Measurements from ENCODE around the gene PCCB.
"Not testable (repeated sequence)": the region's sequence is repeated elsewhere in the genome, so short reads cannot be mapped to it uniquely, and the experiment has no call there.

Gene PCCB

DNA sequence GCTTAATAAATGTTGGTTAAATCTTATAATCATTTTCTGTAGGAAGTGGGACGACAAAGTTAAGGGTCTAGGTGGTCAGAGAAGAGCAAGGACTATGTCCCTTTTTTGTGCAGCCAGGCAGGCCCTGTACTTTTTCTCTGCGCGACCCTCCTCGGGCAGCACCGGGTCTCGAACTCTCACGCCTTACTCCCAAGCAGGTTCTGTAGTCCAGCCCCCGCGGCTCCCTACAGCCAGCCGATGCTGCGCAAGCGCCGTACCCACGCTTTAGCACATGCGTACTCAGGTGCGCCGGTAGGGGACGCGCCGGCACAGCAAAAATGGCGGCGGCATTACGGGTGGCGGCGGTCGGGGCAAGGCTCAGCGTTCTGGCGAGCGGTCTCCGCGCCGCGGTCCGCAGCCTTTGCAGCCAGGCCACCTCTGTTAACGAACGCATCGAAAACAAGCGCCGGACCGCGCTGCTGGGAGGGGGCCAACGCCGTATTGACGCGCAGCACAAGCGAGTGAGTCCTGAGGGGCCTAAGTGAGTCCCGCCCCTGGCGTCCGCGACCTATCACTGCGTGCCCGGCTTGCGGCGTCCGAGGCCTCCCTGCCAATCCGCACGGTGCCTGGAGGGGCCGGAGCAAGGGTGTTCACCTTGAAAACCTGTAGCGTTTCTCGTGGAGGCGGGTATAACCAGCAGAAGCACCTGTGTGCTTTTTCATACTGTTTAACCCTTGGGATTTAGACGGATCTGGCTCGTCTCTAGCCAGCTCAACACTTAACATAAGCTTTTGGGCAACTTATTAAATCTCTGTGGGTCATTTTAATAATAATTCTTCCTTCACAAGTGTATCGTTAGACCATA is at the start of gene PCCB:
Gene PCCB (plus strand): TSS at position 282 of the 844 bp plus-strand sequence. CDS start 36 bp downstream, at position 318.
- DNase-seq: peak; percentile 94

DNA sequence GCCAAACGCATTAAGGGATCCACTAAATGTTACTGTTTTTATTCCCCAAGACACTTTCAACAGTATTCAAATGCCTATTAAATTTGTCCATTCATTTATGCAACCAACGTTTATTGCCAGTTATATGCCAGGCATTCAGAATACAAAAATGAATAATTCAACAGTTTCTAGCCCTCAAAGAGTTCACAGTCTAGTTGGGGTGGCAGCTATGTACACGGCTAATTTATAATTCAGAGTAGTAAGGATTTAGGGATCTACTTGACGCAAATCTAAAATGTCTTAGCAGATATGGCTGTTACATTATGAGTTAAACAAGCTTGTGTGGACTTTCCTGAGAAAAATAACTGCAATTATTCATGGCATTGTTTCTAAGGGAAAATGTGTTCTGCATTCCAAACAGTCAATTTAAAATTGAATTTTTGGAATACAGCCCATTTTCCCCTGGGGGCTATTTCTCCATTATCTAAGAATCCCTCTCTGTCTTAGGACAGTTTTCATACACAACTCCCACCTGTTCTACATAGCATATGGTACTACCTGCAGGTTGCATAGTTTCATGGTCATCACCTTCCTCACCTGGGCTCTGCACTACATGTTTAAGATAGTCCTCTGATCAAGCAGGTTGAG is 42.5 kb upstream of the PCCB start:
- DNase-seq: no peak

DNA sequence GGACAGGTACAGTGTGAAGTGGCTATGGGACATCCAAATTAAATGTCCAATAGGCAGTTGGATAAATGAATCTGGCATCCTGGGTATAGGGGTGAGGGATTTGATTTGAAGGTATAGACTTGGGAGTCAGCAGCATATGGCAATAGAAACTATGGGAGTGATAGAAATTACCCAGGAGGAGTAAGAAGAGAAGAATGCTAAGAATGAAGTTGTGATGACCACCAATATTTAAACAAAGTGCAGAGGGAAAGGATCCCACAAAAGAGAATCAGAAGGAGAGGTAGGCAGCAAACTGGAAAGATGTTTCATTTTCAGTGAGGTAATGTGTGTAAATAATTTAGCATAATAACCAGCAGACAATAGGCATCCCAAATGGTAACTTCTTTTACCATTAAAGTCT is 40.2 kb upstream of the PCCB start:
- no peak for DNase-seq

DNA sequence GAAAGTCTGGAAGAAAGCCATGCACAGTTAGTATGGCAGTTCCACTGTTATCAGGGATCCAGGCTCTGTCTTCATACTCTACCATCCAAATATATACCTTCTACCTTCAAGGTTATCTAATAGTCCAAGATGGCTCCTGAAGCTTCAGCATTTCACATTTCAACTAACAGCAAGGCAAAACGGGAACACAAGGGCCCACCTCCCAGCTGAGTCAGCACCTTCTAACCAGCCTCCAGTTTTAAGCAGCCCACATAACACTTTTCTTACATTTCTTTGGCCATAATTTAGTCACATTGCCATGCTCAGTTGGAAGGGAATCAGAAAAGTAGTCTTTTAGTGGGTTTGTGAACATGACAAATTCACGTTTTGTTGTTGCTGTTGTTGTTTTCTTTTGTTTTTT is 38.6 kb upstream of the PCCB start:
- DNase-seq: no peak

DNA sequence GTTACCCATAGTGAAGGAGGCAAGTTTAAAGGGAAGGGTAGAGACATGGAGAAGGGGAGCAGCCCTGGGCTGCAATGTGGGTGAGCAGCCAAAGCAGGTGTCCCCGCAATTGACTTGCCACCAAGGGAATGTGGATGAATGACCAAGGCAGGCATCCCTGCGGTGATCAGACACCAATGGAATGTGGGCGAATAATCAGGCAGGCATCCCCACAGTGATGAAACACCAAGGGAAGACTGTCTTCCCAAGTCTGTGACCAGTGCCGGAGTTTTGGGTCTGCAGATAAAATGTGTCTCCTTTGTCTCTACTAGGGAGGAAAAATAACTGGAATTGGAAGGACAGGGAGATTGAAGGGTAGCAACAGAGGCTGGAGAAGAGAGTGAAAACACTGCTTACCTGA is 27.4 kb upstream of the PCCB start:
- not testable (repeated sequence) for DNase-seq

DNA sequence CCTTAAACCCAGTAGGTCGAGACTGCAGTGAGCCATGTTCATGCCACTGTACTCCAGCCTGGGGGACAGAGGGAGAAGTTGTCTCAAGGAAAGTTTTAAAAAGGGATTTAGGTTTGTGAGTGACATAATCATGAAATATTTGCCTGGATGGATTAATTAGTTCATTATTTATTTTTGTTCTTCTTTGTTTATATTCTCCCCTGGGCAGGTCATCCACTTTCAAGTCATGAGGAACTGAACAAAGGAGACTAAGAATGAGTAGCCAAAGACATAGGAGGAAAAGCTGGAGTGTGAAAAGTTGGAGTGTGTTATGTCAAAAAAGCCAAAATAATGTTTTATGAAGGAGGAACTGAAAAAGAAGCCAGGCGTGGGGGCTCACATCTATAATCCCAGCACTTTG is 17.7 kb upstream of the PCCB start:
- DNase-seq: no peak

DNA sequence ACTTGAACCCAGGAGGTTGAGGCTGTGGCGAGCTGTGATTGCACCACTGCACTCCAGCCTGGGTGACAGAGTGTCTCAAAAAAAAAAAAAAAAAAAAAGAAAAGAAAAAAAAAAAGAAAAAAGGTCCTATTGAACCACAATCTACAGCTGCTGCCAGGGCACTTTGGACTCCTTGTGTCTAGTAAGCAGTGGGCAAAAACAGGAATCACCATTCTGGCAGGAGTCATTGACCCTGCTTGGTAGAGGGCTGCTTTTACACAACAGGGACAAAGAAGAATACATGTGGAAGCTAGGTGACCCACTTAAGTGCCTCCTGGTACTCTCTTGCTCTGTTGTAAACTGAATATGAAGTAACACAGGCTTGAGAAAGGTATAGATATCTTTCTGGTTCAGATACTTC is 14.6 kb upstream of the PCCB start:
- no peak for DNase-seq

DNA sequence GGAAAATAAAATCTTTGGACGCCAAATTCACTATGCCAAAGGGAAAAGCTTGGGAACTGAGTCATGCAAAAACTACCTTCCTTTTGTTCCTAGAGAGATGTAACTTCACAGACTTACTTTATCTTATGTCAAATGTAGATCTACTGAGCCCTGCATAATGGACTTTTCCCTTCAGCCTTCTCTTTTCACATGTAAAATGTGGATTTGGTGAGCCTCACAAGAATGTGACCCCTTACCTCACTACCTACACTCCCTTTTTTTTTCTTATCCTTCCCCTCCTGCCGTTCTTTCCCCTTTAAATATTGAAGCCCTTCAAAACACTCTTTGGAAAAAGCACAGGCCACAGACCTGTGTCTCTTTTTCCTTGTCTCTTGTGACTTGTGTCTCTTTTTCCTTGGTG is 14.0 kb upstream of the PCCB start:
- DNase-seq: no peak

DNA sequence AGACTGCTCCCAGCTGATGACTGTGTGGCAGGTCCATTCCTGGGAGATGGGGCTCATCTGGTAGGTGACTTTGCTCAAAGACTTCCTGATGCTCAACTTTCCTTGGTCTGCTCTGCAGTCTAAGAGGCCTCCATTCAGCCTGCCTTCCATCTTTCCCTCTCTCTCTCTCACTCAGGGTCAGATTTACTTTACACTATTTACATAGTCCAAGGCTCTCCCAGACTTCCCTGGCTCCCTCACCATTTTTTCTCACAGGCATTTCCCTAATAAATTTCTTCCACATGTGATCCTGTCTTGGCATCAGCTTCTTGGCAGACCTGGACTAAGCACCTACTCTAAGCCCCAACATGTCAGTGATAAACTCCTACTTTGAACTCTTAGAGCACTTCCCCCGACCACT is 13.0 kb upstream of the PCCB start:
- no peak for DNase-seq

DNA sequence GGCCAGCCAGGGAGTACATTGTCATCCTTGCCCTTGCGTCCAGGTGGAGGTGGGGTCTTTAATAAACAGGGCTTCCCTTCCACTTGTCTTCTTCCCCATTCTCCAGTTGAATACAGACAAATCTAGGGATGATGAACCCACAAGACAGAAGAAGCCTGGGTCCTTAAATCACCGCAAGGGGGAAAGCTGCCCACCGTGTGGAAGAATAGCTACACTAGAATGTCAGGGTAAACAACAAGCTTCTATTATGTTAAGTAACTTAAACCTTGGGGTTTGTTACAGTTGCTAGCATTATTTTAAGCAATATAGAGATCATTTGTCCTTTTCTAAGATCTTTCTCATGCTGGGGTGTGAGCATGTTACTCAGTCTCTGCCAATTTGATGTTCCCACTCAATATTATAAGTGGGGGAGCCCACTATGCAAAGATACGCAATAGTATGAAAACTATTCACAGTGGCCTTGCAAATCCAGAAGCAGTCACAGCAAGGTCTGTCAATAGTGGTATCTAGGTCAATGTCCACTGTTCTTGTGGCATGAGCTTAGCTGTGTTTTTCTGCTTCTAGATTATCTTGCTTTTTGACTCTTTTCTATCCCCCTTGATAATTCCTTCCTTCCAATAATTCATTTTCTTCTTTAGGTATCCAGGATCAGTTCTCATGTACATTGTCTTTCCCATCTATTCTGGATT is 12.0 kb upstream of the PCCB start:
- no peak for DNase-seq

DNA sequence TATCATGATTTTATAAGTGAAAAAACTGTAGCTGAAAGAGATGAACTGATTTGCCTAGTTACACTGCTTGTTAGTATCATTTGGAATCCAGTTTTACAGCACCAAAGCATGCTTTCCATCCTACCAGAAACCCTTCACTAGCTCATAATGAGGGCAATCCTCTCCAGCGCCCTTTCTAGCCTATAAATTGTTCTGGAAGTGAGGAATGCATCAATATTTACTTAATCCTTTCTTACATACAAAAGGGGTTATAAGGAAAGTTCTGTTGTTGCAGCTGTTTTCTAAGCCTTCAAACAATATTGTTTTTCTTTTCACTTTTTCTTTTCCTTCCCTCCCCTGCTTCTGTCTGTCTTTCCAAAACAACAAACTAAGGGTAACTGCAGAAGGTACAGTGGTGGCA is 11.0 kb upstream of the PCCB start:
- DNase-seq: no peak

DNA sequence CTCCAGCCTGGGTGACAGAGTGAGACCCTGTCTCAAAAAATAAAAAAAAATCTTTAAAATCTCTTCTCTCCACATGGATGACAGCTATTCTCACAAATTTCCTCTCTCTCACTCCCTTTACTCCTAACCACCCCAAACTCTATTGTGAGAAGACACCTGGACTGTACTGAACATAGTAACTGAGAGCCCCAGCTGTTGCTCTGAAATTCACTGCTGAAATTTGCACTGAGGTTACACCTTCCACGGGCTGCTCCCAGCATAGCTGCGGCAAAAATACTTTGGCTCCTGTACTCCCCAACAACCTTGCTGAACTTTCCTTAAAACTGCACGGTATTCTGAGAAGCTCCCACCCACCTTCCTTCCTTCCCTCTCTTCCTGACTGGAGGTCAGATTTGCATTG is 4.4 kb upstream of the PCCB start:
- no peak for DNase-seq

DNA sequence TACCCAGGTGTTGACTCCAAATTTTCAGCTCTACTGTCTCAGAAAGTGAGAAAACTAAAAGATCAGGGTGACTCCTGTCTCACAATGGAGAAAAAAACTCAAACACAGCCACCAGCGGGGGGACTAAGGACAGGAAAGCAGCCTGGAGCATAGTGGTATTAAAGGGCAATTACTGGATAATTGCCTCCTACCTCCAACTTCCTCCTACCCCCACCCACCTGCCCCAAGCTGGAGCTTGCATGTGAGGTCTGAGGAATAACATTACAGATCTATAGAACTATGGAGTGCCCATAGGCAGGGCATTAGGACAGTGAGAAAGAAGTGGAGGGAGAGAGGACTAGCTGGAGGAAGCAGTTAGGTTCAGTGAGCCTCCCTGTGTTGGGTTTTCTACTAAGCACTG is 2.7 kb upstream of the PCCB start:
- DNase-seq: no peak

DNA sequence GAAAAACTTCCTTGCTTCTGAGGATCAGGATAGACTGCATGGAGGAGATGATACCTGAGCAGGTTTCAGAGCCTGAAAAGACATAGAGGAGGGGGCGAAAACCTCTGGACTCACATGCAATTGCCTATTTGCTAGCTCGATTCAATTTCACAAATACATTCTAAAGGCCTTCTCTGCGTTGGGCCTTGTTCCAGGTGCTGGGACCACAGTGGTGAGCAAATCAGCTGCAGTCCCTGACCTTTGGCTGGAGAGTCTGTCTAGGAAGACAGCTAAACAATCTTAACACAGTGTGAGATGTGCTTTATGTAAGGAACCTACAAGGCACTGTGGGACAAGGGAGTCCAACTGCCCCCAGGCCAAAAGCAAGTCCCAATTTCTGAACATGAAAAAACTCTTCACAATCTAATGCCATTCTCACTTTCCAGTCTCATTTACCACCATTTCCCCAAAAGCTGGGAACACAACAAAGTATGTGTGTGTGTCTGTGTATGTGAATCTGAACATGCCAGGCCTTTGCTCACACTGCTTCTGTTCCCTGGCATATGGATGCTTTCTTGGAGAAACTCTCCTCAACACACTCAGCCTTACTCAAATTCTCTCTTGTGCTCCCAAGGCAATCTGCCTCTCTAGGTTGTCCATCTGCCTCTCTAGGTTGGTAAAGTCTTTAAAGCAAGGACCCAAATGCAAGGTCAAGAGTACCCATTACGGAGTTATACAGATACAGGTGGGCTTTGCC is 2.1 kb upstream of the PCCB start:
- no peak for DNase-seq

DNA sequence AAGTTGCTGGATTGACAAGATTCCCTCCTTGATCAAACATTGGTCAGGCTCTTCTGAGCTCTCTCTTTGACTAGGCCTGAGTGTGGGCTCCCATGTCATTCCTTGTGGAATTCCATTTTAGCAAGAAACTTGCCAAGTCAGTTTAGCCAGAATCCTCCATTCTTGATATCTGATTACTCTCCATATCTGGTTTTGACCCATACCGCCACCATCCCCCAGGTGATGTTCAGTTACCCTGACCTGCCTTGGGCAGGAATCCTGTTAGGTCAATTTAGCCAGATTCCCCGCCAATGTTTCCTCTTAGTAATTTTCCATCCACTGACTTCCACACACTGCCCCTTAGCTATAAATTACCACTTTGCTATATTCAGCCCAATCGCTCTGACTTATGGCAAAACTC is 1.0 kb upstream of the PCCB start:
- DNase-seq: no peak

DNA sequence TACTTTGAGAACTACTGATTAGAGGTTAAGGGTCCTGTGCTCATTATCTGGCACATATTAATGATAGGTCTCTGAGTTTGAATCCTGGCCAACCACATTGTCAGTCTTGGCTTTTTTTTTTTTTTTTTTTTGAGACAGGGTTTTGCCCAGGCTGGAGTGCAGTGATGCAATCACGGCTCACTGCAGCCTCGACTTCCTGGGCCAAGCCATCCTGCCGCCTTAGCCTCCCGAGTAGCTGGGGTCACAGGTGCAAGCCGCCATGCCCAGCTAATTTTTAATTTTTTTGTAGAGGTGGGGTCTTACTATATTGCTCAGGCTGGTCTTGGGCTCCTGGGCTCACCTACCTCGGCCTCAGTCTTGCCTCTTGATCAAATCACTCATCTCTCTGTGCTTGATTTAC is 547 bp upstream of the PCCB start:
- DNase-seq: no peak

DNA sequence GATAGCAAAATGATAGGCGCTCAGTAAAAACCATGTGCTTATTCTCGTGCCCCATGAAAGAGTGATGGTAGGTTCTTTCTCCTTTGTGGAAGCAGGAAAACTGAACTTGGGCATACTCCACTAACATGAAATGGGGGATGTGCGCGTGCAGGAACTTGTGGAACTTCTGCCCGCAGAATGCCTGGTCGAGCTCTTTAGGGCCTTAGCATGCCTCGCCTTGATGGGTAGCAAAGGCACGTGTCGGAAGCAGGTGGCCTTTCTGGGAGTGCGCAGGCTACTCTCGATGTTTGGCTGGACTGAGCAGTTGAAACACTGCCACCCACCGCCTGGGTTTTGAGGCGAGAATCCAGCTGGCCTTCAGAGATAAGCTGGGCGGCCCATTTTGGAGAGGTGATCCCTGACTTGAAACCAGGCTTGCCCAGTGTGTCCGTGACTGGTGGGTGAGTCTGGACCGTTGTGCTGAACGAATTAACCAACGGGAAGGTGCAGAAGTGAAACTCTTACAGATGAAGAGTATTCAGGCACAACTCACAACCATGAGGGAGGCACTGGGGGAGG is 842 bp downstream of the PCCB start:
- DNase-seq: no peak

DNA sequence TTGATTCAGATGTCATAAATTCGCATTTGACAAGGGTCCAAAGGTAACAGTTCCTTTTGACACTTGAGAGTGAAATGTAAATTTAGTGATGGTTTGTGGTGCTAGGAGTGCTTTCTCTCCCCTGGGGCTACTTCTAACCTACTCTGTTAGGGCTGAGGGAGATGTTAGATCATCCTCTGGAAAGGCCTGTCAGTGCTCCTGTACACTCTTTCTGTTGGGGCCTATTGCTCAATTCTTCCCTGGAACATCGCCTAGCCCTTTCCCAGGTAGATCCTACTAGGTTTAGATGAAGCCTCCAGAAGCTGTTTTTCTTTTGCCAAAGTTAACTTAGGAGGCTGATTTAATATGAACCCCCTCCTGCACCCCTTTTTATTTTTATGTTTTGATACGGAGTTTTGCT is 1.4 kb downstream of the PCCB start:
- no peak for DNase-seq

DNA sequence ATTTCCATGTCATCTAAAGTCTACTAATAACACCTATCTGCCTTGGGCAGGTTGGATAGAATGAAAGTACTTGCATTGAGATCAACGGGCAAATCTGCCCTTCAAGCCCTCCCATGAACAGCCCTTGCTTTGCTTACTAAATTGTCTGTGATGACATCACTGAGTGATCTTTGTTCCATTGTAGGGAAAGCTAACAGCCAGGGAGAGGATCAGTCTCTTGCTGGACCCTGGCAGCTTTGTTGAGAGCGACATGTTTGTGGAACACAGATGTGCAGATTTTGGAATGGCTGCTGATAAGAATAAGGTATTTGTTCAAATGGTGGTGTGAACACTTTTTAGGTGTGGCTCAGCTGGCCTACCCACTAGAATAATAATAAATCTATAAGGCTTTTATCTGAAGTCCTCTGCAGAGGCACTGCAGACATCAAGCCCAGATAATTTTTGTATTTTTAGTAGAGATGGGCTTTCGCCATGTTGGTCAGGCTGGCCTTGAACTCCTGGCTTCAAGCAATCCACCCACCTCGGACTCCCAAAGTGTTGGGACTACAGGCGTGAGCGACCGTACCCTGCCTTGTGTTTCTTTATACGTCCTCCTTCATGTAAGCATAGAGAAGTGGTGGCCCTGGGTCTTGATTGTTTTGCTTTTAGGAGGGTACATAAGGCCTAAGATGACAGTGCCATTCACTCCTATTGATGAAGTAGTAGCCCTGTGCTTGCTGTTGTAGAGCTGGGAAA is 5.7 kb downstream of the PCCB start:
- DNase-seq: no peak

DNA sequence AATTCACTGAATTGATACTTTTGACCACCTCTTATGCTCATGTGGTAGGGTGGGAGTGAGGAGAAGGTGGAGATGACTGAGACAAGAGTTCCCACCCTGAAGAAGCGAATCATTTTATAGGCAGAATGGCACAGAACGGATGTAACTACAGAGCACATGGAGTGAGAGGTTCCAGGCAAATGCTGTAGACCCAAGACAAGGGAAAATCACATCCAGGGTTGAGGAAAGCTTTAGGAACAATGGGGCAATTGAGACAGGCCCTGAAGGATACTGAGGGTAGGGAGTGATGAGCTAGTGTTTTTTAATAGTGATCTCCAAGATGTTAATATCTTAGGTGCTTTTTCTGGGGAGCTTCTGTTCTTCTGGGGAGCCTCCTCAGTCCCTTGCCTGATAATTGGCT is 8.1 kb downstream of the PCCB start:
- no peak for DNase-seq

DNA sequence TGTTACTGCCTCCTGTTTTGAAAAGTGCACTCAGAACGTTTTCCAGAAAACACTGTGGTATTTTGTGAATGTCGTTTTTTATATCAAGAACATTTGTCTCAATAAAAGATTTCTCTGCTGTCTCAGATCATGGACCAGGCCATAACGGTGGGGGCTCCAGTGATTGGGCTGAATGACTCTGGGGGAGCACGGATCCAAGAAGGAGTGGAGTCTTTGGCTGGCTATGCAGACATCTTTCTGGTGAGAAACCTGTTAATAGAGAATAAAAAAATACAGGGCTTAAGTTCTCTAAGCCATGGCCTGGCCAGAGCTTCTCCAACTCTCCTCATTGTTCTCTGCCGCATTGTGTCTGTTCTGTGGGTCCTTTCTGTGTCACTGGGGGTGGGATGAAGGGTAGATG is 11.7 kb downstream of the PCCB start:
- no peak for DNase-seq

DNA sequence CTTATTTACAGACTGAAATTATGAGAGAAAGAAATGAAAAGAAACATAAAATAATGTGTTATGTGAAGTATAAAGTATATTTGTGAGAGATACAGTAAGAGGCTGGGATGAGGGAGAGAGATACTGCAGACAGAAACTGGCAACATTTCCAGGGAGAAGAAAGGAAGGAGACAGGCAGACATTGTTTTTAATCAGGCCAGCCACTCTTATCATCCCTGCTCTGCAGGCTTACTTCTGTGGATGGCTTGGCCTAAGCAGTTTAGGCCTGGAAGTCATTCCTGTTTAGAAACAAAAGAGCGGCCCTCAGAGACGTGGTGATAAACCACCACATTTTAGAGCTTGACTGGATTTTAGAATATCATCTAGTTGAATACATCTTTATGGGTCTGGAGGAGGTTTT is 12.4 kb downstream of the PCCB start:
- DNase-seq: no peak

Data from cortex of kidney (tissue), 1 donor.